Effector memory CD8-positive, alpha-beta T cell (primary cell): ENCODE data around the gene AHNAK.
"Not testable (repeated sequence)": the region's sequence is repeated elsewhere in the genome, so short reads cannot be mapped to it uniquely, and the experiment has no call there.

Experiments
- ATAC-seq: fragments of 150-1000 bp; cut with Tn5 transposase; replicated peaks from 2 replicates; pipeline ENCODE4 v1.10.0; 2021; ENCODE audit warnings: mild to moderate bottlenecking, moderate library complexity
- DNase-seq, 3 experiments: peaks; one replicate each; pipeline ENCODE4 v3.0.0; 2021
- H3K27ac Mint-ChIP-seq, 2 donors: one replicate each; pipeline ENCODE4 v1.8.0; 2022; ENCODE audit warnings: mild to moderate bottlenecking in 2 of 2, mixed read lengths in 2 of 2, moderate library complexity in 2 of 2
- H3K27me3 Mint-ChIP-seq, 2 donors: one replicate each; pipeline ENCODE4 v1.8.0; 2022; ENCODE audit warnings: mixed read lengths in 2 of 2
- H3K36me3 Mint-ChIP-seq: one replicate; pipeline ENCODE4 v1.8.0; 2022; ENCODE audit warnings: mild to moderate bottlenecking, moderate library complexity, mixed read lengths; ENCODE audit not compliant: insufficient read depth
- H3K4me1 Mint-ChIP-seq, 2 donors: one replicate each; pipeline ENCODE4 v1.8.0; 2022; ENCODE audit warnings: low read depth in 2 of 2, mixed read lengths in 2 of 2
- H3K4me3 Mint-ChIP-seq, 2 donors: one replicate each; pipeline ENCODE4 v1.8.0; 2022; ENCODE audit warnings: mild to moderate bottlenecking in 2 of 2, mixed read lengths in 2 of 2, moderate library complexity in 2 of 2
- H3K9me3 Mint-ChIP-seq, 2 donors: one replicate each; pipeline ENCODE4 v1.8.0; 2022; ENCODE audit warnings: mixed read lengths in 2 of 2

Gene AHNAK

GRCh38 chr11:62577046-62577714, 30.6 kb upstream of the AHNAK start:
- Mint-ChIP-seq H3K27me3 (no peaks in the 10 kb centered on the region), H3K4me1 (peaks cover 31 to 32% of the 10 kb centered on the region in 2 donors), H3K9me3 (no peaks in the 10 kb centered on the region), H3K36me3 (peaks cover 57% of the 10 kb centered on the region), H3K4me3 (no peak overlapping the region), H3K27ac (no peak overlapping the region)
- DNase-seq (no peak), ATAC-seq (no peak)

GRCh38 chr11:62575837-62576236, 29.2 kb upstream of the AHNAK start:
- Mint-ChIP-seq H3K9me3 (no peaks in the 10 kb centered on the region), H3K27ac (peak overlapping the region; percentile 59 to 81), H3K4me3 (peak overlapping the region; percentile 95 to 99), H3K4me1 (peaks cover 40 to 44% of the 10 kb centered on the region in 2 donors), H3K27me3 (no peaks in the 10 kb centered on the region), H3K36me3 (peaks cover 67% of the 10 kb centered on the region)
- ATAC-seq (no peak), DNase-seq (no peak)

- Mint-ChIP-seq H3K4me3 (peak overlapping the region; percentile 95 to 99), H3K36me3 (peaks cover 69% of the 10 kb centered on the region)
Observed at GRCh38 chr11:62575156-62575555, 28.6 kb upstream of the AHNAK start.

GRCh38 chr11:62574363-62575071, 27.9 kb upstream of the AHNAK start:
- DNase-seq (no peak), ATAC-seq (peak; percentile 7)
- Mint-ChIP-seq H3K36me3 (peaks cover 75% of the 10 kb centered on the region), H3K27me3 (no peaks in the 10 kb centered on the region), H3K9me3 (no peaks in the 10 kb centered on the region), H3K4me3 (peak overlapping the region; percentile 95 to 99), H3K27ac (peak overlapping the region; percentile 96 to 97), H3K4me1 (peaks cover 45 to 48% of the 10 kb centered on the region in 2 donors)

More at GRCh38 chr11:62575156-62575555, 28.6 kb upstream of the AHNAK start:
- Mint-ChIP-seq H3K27me3 (no peaks in the 10 kb centered on the region), H3K27ac (peak overlapping the region; percentile 96 to 97), H3K4me1 (peaks cover 43 to 46% of the 10 kb centered on the region in 2 donors), H3K9me3 (no peaks in the 10 kb centered on the region)
- DNase-seq (no peak), ATAC-seq (no peak)

GRCh38 chr11:62573592-62574362, 27.2 kb upstream of the AHNAK start, which contains the start of gene EEF1G:
Gene EEF1G (minus strand): TSS chr11:62573891. CDS start chr11:62573842, 49 bp downstream.
- Mint-ChIP-seq H3K27me3 (no peaks in the 10 kb centered on the region), H3K4me3 (peak within 1 kb of the TSS; percentile 95 to 99), H3K9me3 (no peaks in the 10 kb centered on the region), H3K36me3 (peaks cover 82% of the 10 kb centered on the region), H3K27ac (peak within 1 kb of the TSS; percentile 96 to 97), H3K4me1 (peaks cover 45 to 48% of the 10 kb centered on the region in 2 donors)
- DNase-seq (peak; percentile 96 to 97 (median 97)), ATAC-seq (peak; percentile 91)

- ATAC-seq (peak; percentile 11), DNase-seq (peak in 1 of 3 experiments; percentile 29)
- Mint-ChIP-seq H3K4me1 (peaks cover 45 to 48% of the 10 kb centered on the region in 2 donors), H3K4me3 (peak overlapping the region; percentile 95 to 99), H3K27me3 (no peaks in the 10 kb centered on the region), H3K9me3 (no peaks in the 10 kb centered on the region), H3K36me3 (peaks cover 82% of the 10 kb centered on the region), H3K27ac (peak overlapping the region; percentile 96 to 97)
Observed at GRCh38 chr11:62573006-62573591, 26.5 kb upstream of the AHNAK start.

GRCh38 chr11:62572431-62572830, 25.8 kb upstream of the AHNAK start:
- H3K27ac Mint-ChIP-seq = peak overlapping the region; percentile 96 to 97
- H3K4me3 Mint-ChIP-seq = peak overlapping the region; percentile 95 to 99
- DNase-seq (no peak), ATAC-seq (no peak)
- H3K4me1 Mint-ChIP-seq = peaks cover 45 to 49% of the 10 kb centered on the region in 2 donors
- peaks cover 82% of the 10 kb centered on the region for H3K36me3 Mint-ChIP-seq
- no peaks in the 10 kb centered on the region for H3K27me3 Mint-ChIP-seq
- H3K9me3 Mint-ChIP-seq = no peaks in the 10 kb centered on the region

- Mint-ChIP-seq H3K4me1 (peaks cover 50 to 56% of the 10 kb centered on the region in 2 donors), H3K4me3 (peak overlapping the region; percentile 31 to 95), H3K27ac (peak overlapping the region; percentile 73 to 96), H3K36me3 (peaks cover 86% of the 10 kb centered on the region)
- not testable (repeated sequence) for ATAC-seq, DNase-seq, H3K27me3 Mint-ChIP-seq, H3K9me3 Mint-ChIP-seq
Observed at GRCh38 chr11:62571493-62571892, 24.9 kb upstream of the AHNAK start.

GRCh38 chr11:62570903-62571302, 24.3 kb upstream of the AHNAK start:
- peaks cover 54 to 56% of the 10 kb centered on the region in 2 donors for H3K4me1 Mint-ChIP-seq
- H3K9me3 Mint-ChIP-seq, DNase-seq, ATAC-seq, H3K27me3 Mint-ChIP-seq: not testable (repeated sequence)
- H3K36me3 Mint-ChIP-seq = peaks cover 92% of the 10 kb centered on the region
- H3K4me3 Mint-ChIP-seq = peak overlapping the region in 1 of 2 donors; percentile 31
- peak overlapping the region; percentile 73 to 96 for H3K27ac Mint-ChIP-seq

- no peaks in the 10 kb centered on the region for H3K9me3 Mint-ChIP-seq
- H3K4me3 Mint-ChIP-seq = no peak overlapping the region
- DNase-seq (no peak), ATAC-seq (no peak)
- peaks cover 98% of the 10 kb centered on the region for H3K36me3 Mint-ChIP-seq
- peaks cover 47% of the 10 kb centered on the region in 2 donors for H3K4me1 Mint-ChIP-seq
- no peaks in the 10 kb centered on the region for H3K27me3 Mint-ChIP-seq
- no peak overlapping the region for H3K27ac Mint-ChIP-seq
Observed at GRCh38 chr11:62569611-62570010, 23.0 kb upstream of the AHNAK start.

GRCh38 chr11:62567018-62567633, 20.5 kb upstream of the AHNAK start:
- Mint-ChIP-seq H3K4me3 (peak overlapping the region in 1 of 2 donors; percentile 44), H3K27me3 (no peaks in the 10 kb centered on the region), H3K9me3 (no peaks in the 10 kb centered on the region), H3K4me1 (peaks cover 24 to 32% of the 10 kb centered on the region in 2 donors), H3K27ac (peak overlapping the region; percentile 75 to 79), H3K36me3 (peaks cover 85% of the 10 kb centered on the region)
- DNase-seq (no peak), ATAC-seq (no peak)

GRCh38 chr11:62566247-62566646, 19.6 kb upstream of the AHNAK start:
- Mint-ChIP-seq H3K27me3 (no peaks in the 10 kb centered on the region), H3K9me3 (no peaks in the 10 kb centered on the region), H3K36me3 (peaks cover 85% of the 10 kb centered on the region), H3K27ac (peak overlapping the region in 1 of 2 donors; percentile 79), H3K4me3 (no peak overlapping the region), H3K4me1 (peaks cover 18 to 30% of the 10 kb centered on the region in 2 donors)
- DNase-seq = no peak
- no peak for ATAC-seq
